Activated CD8-positive, alpha-beta memory T cell treated with anti-CD3 and anti-CD28 coated beads, Interleukin-2, amount 50 U/mL, for 1 hour (primary cell): ENCODE measurements around the gene SLCO1B1.
"Not testable (repeated sequence)": the region's sequence is repeated elsewhere in the genome, so short reads cannot be mapped to it uniquely, and the experiment has no call there.

Experiments used
- DNase-seq: peaks from one replicate; pipeline ENCODE4 v3.0.0-alpha.2; 2020; ENCODE audit errors: extremely low read depth

SLCO1B1 gene, protein sequence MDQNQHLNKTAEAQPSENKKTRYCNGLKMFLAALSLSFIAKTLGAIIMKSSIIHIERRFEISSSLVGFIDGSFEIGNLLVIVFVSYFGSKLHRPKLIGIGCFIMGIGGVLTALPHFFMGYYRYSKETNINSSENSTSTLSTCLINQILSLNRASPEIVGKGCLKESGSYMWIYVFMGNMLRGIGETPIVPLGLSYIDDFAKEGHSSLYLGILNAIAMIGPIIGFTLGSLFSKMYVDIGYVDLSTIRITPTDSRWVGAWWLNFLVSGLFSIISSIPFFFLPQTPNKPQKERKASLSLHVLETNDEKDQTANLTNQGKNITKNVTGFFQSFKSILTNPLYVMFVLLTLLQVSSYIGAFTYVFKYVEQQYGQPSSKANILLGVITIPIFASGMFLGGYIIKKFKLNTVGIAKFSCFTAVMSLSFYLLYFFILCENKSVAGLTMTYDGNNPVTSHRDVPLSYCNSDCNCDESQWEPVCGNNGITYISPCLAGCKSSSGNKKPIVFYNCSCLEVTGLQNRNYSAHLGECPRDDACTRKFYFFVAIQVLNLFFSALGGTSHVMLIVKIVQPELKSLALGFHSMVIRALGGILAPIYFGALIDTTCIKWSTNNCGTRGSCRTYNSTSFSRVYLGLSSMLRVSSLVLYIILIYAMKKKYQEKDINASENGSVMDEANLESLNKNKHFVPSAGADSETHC

DNA sequence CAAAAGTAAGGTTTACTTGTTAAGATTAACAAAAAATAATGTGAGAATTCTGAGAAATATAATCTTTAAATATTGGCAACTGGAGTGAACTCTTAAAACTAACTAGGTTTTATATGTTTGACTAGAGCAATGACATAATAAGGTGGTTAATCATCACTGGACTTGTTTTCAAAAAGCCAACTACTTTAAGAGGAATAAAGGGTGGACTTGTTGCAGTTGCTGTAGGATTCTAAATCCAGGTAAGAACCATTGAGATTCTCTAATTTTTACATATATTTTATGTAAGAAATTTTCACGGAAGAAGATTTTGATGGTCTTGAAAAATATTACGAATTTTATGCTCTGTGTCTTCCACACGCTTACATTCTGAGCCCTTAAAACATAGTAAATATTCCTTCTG lies at the start of gene SLCO1B1:
Gene SLCO1B1 (plus strand): TSS at position 197 of the 400 bp plus-strand sequence. CDS start 10,381 bp downstream, outside the sequence.
- DNase-seq, result no peak

DNA sequence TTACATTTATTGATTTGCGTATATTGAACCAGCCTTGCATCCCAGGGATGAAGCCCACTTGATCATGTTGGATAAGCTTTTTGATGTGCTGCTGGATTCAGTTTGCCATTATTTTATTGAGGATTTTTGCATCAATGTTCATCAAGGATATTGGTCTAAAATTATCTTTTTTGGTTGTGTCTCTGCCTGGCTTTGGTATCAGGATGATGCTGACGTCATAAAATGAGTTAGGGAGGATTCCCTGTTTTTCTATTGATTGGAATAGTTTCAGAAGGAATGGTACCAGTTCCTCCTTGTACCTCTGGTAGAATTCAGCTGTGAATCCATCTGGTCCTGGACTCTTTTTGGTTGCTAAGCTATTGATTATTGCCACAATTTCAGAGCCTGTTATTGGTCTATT lies 46.2 kb upstream of the SLCO1B1 start:
- DNase-seq, result not testable (repeated sequence)

DNA sequence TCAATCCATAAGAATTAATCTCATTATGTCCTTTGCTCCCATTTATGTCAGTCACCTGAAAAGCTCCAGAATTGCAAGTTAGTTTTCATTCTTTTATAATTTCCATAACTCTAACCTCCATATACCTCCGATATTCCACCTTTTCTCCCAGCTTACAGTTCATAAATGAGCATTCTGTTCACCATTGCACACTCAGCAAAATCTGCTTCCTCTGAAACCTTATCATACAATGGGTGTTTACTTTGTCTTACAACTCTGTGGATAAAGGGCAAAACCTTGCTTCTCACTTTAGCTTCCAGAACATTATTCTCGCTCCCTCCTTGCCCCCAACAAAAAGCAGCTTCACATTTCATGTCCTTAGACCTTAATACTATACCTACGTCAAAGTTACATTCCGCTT lies 19.3 kb upstream of the SLCO1B1 start:
- no peak for DNase-seq

DNA sequence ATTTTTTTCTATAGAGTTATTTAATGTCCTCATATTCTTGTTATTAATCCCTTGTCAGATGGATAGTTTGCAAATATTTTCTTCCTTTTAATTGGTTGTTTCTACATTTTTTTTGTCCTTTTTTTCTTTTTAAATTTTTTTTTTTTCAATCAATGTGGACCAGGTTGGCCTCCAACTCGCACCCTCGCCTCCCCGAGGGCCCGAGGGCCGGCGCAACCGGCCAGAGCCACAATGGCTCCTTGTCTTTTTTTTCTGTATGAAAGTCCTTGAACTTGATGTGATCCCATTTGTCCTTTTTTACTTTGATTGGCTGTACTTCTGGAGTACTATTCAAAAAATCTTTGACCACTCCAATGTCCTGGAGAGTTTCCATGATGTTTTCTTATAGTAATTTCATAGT lies 17.7 kb upstream of the SLCO1B1 start:
- DNase-seq, result no peak

DNA sequence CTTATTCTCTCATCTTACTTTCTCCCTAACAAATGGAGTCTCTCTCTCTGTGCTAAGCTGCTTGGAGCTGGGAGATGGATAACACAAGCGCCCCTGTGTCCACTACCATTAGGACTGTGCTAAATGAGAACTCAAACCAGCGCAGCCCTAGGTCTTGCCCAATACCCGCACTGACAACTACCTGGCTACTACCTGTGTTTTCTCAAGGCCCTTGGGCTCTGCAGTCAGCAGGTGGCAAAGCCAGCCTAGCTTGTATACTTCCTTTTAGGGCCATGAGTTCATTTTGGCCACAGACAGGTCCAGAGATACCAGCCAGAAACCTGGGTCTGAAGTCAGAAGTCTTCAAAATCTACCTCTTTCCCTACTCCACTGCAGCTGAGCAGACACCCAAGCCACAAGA lies 13.0 kb upstream of the SLCO1B1 start:
- no peak for DNase-seq

DNA sequence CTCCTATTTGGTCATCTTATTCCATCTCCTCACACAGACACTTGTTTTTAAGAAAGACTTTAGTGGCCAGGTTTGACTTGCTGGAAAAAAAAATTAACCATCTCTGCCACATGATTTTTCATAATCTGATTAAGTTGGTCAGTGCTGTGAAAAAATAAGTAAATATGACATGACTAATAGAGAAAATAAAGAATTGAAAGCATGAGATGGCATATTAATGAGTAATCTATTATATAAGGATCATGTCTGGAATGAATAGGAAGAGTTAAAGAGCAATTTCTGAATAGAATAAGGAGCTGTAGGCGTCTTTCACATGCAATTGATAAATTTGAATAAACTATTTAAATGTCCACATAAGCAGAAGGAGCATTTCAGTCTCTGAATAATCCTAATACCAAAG lies 12.2 kb upstream of the SLCO1B1 start:
- no peak for DNase-seq

DNA sequence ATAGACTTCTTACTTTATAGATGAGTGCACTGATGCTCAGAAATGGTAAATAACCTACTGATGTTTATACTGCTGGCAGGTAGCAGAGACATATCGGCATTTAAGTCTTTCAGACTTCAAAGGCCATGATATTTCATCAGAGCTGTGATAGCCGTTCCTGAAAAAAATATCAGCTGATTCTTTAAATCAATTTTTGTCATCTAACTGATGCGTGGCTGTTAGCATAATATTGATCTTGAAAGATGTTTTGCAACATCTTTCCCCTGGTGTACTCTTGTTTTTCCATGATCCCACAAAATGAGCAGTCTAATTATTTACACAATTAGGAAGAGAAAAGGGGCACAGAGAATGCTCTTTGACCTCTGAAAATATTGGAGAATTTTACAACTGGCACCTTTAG lies 1.6 kb upstream of the SLCO1B1 start:
- DNase-seq, result no peak

DNA sequence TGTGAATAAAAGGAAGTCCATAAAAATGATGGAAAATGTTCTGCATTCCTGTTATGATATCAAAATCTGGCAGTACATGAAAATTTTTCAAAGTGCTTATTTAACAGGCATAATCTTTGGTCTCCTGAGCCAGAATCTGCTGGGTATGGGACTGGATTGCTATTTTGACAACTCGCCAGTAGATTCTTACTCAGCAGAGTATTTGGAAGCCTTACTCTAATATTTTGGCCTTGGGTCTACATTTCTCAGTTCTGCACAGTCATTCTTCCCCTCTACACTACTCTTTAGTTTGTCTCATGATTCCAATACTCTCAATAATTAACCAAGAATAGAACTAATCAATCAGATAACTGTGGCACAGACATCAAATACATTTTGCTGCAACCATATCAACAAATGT lies 1.1 kb upstream of the SLCO1B1 start:
- DNase-seq, result no peak

DNA sequence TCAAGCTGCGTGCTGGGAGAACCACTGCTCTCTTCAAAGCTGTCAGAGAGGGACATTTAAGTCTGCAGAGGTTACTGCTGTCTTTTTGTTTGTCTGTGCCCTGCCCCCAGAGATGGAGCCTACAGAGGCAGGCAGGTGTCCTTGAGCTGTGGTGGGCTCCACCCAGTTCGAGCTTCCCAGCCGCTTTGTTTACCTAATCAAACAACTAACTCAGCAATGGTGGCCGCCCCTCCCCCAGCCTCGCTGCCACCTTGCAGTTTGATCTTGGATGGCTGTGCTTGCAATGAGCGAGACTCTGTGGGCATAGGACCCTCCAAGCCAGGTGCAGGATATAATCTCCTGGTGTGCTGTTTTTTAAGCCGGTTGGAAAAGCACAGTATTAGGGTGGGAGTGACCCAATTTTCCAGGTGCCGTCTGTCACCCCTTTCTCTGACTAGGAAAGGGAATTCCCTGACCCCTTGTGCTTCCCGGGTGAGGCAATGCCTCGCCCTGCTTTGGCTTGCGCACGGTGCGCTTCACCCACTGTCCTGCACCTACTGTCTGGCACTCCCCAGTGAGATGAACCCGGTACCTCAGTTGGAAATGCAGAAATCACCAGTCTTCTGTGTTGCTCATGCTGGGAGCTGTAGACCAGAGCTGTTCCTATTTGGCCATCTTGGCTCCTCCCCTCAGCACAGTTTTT lies 6.5 kb downstream of the SLCO1B1 start:
- not testable (repeated sequence) for DNase-seq

DNA sequence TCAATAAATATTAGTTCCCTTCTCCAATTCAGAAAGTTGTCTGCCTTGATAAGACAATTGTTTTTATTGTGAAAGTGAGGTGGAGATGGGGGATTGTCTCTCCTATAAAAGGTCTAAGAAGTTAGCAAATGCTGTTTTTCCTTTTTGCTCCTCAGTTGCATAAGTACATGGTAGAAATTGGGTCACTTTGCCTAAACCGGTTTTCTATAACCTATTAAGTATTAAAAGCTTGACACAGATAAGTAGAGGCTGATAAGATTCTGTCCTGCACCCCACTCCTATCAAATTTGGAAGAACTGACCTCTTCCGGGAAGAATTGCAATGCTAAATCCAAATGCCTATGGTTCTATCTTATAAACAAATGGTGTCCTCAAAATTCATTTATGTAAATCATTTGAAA lies 7.0 kb downstream of the SLCO1B1 start:
- no peak for DNase-seq

DNA sequence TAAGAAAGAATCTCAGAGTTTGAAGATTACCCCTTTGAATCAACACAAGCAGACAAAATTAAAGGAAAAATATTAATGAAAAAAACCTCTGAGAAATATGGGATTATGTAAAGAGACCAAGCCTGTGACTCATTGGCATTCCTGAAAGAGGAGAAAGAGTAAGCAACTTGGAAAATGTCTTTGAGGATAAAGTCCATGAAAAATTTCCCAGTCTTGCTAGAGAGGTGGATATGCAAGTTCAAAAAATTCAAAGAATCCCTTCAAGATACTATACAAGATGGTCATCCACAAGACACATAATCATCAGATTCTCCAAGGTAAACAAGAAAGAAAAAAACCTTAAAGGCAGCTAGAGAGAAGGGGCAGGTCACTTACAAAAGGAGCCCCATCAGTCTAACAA lies 13.3 kb downstream of the SLCO1B1 start:
- no peak for DNase-seq

DNA sequence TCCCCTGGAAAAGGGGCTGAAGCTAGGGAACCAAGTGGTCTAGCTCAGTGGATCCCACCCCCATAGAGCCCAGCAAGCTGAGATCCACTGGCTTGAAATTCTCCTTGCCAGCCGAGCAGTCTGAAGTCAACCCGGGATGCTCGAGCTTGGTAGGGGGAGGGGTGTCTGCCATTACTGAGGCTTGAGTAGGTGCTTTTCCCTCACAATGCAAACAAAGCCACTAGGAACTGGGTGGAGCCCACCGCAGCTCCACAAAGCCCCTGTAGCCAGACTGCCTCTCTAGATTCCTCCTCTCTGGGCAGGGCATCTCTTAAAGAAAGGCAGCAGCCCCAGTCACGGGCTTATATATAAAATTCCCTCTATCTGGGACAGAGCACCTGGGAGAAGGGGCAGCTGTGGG lies 18.9 kb downstream of the SLCO1B1 start:
- DNase-seq, result not testable (repeated sequence)

DNA sequence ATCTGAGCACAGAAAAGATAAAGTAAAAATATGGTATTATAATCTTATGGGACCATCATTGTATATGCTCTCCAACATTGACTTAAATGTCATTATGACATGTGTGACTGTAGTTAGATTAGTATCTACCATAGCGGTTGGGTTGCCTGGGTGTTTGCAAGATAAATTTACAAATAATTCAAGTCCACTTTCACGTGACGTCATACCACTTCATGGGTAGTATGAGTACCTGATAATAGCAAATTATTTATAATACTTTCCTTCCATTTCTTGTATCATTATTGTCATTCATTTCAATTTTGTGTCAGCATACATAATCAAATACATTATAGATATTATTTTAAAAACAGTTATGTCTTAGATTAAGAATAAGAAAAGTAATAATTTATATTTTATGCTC lies 20.2 kb downstream of the SLCO1B1 start:
- DNase-seq, result no peak

DNA sequence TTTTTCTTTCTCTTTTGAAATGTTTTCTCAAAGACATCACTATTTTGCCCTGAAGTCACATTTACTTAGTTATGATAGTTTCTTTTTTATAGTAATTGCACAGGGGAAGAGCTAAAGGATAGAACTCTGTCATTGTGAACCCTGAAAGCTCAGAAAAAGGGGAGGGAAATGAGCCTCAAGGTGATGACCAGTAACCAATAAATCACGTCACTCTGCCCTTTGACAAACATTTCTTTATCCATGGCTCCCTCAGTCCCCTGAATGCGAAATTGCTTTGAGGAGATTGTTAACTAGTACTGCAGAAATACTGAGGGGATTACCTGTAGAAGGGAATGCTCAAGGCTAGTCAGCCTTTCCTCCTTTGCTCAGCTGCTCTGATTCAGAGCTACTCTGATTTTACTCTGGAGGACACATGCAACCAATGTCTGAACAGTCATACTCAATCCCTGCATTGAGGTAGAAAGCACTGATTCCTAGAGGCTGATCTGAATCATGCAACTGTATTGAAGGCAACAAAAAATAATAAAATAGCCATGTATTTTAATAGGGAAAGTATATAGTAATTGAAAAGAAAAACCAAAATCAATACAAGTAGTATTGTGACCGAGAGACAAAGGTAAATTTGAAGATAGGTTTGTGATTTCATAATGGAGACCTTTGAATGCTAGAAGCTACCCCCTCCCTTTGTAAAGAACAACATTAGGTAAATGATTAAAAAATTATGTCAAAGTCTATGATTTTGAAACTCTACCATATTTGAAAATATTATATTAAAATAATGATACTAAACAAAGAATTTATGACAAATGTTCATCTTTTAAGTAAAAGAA lies 24.7 kb downstream of the SLCO1B1 start:
- DNase-seq, result no peak

DNA sequence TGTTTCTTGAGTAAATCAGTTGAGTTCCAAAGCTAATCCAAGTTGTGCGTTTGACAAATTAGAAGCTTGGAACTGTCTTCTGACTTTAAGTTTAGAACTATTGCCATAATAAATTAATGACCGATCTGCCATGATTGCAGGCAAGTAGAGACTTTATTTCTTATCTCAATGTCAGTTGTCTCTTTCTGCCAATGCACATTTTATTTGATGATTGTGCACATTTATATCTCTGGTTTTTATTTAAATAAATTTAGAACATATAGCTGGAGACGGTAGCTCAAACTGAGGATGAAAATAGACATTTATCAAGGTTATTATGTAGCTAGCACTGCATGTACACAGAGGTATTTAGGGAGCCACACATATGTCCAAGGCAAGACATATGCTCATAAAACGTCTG lies 34.1 kb downstream of the SLCO1B1 start:
- no peak for DNase-seq

DNA sequence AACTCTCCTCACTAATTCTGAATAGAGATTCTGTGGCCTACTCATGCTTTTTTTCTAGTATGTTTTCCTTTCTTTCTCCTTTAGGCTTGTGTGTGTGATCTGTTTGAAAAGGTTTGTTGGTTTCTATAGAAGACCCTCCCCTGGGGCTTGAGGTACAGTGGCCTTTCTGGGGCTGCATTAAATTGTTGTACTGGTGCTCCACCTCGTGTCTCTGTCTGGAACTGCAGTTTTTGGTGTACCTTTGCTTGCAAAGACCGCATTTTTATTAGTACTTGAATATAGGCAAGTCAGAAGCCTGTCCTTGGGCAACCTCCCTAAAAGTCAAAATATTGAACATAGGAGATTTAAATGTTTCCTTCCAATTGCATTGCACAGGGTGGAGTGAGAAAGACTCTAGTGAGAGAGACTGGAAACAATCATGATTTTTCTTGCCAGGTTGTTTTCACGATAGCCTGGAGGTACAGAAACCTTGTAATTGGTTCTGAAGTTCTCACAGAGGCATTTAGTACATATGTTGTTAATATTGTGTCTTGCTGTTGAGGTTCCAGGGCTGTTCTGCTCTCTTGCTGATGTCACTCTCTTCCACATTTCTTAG lies 39.0 kb downstream of the SLCO1B1 start:
- no peak for DNase-seq

DNA sequence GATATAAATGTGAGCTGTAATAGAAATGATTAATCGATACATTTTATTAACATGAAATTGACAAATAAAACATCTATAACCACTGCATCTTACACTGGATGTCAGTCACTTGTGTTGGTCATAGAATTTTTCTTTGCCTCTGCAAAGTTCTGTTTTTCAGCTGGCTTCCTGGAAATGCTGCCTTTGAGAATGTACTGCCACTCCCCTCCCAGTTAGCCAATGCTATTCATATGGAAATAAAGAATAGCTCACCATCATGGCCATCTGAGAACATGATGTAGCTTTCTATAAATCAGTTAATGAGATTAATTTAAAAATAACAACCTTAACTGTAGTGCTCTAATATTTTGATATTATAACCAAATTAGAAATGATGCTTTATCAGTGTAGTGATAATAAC lies 41.1 kb downstream of the SLCO1B1 start:
- DNase-seq, result no peak

DNA sequence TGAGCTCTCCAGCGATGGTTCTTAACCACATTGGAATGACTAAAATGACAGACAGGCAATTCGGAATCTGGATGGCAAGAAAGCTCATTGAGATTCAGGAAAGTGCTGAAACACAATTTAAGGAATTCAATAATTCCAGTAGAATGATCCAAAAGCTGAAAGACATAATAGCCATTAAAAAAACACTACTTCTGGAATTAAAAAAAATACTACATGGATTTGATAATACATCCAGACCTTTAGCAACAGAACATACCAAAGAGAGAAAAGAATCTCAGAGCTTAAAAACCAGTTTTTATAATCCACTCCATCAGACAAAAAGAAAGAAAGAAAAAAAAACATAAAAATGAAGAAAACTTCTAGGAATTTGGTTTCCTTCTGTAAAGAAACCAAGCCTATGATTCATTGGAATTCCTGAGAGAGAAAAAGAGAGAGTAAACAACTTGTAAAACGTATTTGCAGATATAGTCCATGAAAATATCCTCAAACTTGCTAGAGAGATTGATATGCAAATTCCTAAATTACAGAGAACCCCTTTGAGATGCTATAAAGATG lies 52.8 kb downstream of the SLCO1B1 start:
- DNase-seq, result no peak

DNA sequence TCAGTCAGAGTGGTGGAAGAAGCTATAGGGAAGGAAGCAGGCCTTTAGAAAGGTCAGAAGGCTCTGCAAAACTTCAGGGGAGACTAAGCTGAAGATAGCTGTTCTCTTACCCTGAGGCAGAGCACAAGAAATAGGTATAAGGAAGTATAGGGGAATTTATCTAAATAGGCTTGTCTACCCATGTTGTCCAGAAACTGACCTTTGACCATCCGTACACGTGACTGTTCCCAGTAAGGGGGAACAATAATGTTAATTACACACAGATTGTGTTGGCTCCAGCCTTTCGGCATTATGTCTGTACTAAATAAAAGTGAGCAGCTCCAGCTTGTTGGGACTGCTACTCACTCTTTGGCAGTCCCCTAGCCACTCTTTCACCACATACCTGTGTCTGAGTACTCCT lies 59.0 kb downstream of the SLCO1B1 start:
- no peak for DNase-seq

DNA sequence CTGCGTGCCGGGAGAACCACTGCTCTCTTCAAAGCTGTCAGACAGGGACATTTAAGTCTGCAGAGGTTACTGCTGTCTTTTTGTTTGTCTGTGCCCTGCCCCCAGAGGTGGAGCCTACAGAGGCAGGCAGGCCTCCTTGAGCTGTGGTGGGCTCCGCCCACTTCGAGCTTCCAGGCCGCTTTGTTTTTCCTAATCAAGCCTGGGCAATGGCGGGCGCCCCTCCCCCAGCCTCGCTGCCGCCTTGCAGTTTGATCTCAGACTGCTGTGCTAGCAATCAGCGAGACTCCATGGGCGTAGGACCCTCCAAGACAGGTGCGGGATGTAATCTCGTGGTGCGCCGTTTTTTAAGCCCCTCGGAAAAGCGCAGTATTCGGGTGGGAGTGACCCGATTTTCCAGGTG lies 83.4 kb downstream of the SLCO1B1 start:
- not testable (repeated sequence) for DNase-seq

DNA sequence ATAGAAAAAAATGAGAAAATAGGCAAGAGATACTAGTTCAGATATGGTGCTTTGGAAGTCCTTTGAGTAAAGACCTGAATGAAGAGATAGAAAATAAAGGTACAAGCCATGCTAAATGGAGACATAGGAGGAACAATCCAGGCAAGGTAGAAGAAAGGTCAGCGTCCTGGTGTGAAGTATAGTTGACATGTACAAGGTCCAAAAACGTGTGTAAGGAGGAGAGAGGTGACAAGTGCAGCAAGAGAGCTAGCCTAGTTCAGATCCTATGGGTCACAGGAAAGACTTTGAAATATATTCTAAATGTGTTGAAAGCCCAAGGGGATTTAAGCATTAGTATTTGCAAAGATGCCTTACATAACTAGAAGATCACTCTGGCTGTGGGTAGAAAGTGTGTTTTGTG lies 88.2 kb downstream of the SLCO1B1 start:
- DNase-seq, result no peak
